ENCODE measurements around the gene SHB. TPM values are rescaled to one million over a fixed set of nuclear protein-coding genes. Genes with fewer than 3 reads are reported as not detected.

Gene SHB
- total RNA-seq, 2 experiments from 2014 or later: 1.1 to 1.2 TPM

GRCh38 chr9:38007016-38007415, 62.0 kb downstream of the SHB start:
- Histone ChIP-seq H3K27me3 (ENCODE audit: control insufficient read depth in 1 of 2, insufficient read depth in 2 of 2, low read length in 2 of 2) (no peaks in the 10 kb centered on the region), H3K36me3 (ENCODE audit: insufficient read depth, low read length) (no peaks in the 10 kb centered on the region), H3K4me3 (ENCODE audit: low read length) (no peak overlapping the region), H3K4me1 (ENCODE audit: insufficient read depth, low read length) (peaks cover 13% of the 10 kb centered on the region), H3K27ac (ENCODE audit: low read depth in 1 of 2, low read length in 2 of 2) (no peak overlapping the region), H3K9me3 (ENCODE audit: control insufficient read depth in 1 of 2, insufficient read depth in 1 of 2, low read length in 2 of 2) (no peaks in the 10 kb centered on the region)
- ATAC-seq (ENCODE audit: poor library complexity) (no peak), DNase-seq (no peak)
- intact Hi-C loops (cut with DNase I, micrococcal nuclease): no loop called here
- no peaks in the 10 kb centered on the region for H3K9me3 Mint-ChIP-seq
- H3K27me3 Mint-ChIP-seq: no peaks in the 10 kb centered on the region
- CTCF ChIA-PET: no interaction called here
- POLR2A ChIA-PET: no interaction called here
- TF ChIP-seq, protein P1, sequence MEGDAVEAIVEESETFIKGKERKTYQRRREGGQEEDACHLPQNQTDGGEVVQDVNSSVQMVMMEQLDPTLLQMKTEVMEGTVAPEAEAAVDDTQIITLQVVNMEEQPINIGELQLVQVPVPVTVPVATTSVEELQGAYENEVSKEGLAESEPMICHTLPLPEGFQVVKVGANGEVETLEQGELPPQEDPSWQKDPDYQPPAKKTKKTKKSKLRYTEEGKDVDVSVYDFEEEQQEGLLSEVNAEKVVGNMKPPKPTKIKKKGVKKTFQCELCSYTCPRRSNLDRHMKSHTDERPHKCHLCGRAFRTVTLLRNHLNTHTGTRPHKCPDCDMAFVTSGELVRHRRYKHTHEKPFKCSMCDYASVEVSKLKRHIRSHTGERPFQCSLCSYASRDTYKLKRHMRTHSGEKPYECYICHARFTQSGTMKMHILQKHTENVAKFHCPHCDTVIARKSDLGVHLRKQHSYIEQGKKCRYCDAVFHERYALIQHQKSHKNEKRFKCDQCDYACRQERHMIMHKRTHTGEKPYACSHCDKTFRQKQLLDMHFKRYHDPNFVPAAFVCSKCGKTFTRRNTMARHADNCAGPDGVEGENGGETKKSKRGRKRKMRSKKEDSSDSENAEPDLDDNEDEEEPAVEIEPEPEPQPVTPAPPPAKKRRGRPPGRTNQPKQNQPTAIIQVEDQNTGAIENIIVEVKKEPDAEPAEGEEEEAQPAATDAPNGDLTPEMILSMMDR (IDR thresholded peaks at IDR 0.05): no peak
- H3K36me3 Mint-ChIP-seq (ENCODE audit: low read depth): no peaks in the 10 kb centered on the region
- H3K4me3 Mint-ChIP-seq: no peak overlapping the region
- H3K4me1 Mint-ChIP-seq (ENCODE audit: low read depth): no peaks in the 10 kb centered on the region
- H3K27ac Mint-ChIP-seq: no peak overlapping the region

GRCh38 chr9:38006163-38006562, 62.9 kb downstream of the SHB start:
- Mint-ChIP-seq H3K27ac (no peak overlapping the region), H3K4me1 (ENCODE audit: low read depth) (no peaks in the 10 kb centered on the region), H3K9me3 (no peaks in the 10 kb centered on the region), H3K4me3 (no peak overlapping the region), H3K36me3 (ENCODE audit: low read depth) (no peaks in the 10 kb centered on the region), H3K27me3 (no peaks in the 10 kb centered on the region)
- H3K27ac ChIP-seq (ENCODE audit: low read depth in 1 of 2, low read length in 2 of 2): no peak overlapping the region
- POLR2A ChIA-PET: no interaction called here
- CTCF ChIA-PET: no interaction called here
- ATAC-seq (ENCODE audit: poor library complexity) (no peak), DNase-seq (no peak)
- intact Hi-C loops (cut with DNase I, micrococcal nuclease): no loop called here
- no peaks in the 10 kb centered on the region for H3K36me3 ChIP-seq (ENCODE audit: insufficient read depth, low read length)
- TF ChIP-seq, protein P1 (IDR thresholded peaks at IDR 0.05): no peak
- no peaks in the 10 kb centered on the region for H3K9me3 ChIP-seq (ENCODE audit: control insufficient read depth in 1 of 2, insufficient read depth in 1 of 2, low read length in 2 of 2)
- peaks cover 13% of the 10 kb centered on the region for H3K4me1 ChIP-seq (ENCODE audit: insufficient read depth, low read length)
- H3K4me3 ChIP-seq (ENCODE audit: low read length): no peak overlapping the region
- no peaks in the 10 kb centered on the region for H3K27me3 ChIP-seq (ENCODE audit: control insufficient read depth in 1 of 2, insufficient read depth in 2 of 2, low read length in 2 of 2)

GRCh38 chr9:38004809-38005560, 64.0 kb downstream of the SHB start:
- Histone ChIP-seq H3K4me1 (ENCODE audit: insufficient read depth, low read length) (peaks cover 13% of the 10 kb centered on the region), H3K27me3 (ENCODE audit: control insufficient read depth in 1 of 2, insufficient read depth in 2 of 2, low read length in 2 of 2) (no peaks in the 10 kb centered on the region), H3K27ac (ENCODE audit: low read depth in 1 of 2, low read length in 2 of 2) (no peak overlapping the region), H3K4me3 (ENCODE audit: low read length) (no peak overlapping the region), H3K9me3 (ENCODE audit: control insufficient read depth in 1 of 2, insufficient read depth in 1 of 2, low read length in 2 of 2) (no peaks in the 10 kb centered on the region), H3K36me3 (ENCODE audit: insufficient read depth, low read length) (no peaks in the 10 kb centered on the region)
- no peak for ATAC-seq (ENCODE audit: poor library complexity)
- no peaks in the 10 kb centered on the region for H3K4me1 Mint-ChIP-seq (ENCODE audit: low read depth)
- H3K4me3 Mint-ChIP-seq: no peak overlapping the region
- H3K36me3 Mint-ChIP-seq (ENCODE audit: low read depth): no peaks in the 10 kb centered on the region
- CTCF ChIA-PET: no interaction called here
- POLR2A ChIA-PET: no interaction called here
- no peak for DNase-seq
- H3K9me3 Mint-ChIP-seq: no peaks in the 10 kb centered on the region
- intact Hi-C loops (cut with DNase I, micrococcal nuclease): no loop called here
- TF ChIP-seq, protein P1 (IDR thresholded peaks at IDR 0.05): no peak
- no peak overlapping the region for H3K27ac Mint-ChIP-seq
- H3K27me3 Mint-ChIP-seq: no peaks in the 10 kb centered on the region
